22Rv1 (cell line): ENCODE results near the gene CSTB.

Experiments
- ZFX ChIP-seq: fragments of 450-650 bp; IDR thresholded peaks from 2 replicates; pipeline ENCODE4 v1.6.1; 2017; ENCODE audit warnings: antibody characterized with exemption, borderline replicate concordance
- TF ChIP-seq, protein P1 (sequence below): fragments of 450-650 bp; IDR thresholded peaks from 2 replicates; pipeline ENCODE4 v1.5.1; 2017; ENCODE audit warnings: mild to moderate bottlenecking

DNA sequence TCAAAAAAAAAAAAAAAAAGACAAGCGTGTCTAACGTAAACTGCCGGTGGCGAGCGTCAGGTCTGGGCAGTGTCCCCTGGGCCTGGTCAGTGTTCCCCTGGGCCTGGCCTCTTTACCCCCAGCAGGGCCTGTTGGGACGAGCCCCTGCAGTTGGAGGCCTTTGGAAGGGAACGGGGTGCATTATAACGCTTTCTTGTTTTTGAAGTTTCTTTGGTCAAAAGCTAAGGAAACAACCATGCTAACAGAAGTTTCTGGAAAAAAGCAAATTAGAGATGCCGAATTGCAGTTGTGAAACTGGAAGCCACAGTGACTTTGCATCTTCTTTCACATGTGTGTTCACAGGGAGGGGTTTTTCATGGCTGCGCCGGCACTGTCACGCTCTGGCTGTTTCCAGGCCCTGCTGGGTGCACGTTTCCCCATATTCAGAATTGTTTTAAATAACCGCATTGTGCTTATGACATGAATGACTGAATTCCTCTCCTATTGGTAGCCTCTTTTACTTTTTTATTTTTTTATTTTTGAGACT lies 29.2 kb upstream of the CSTB start:
- TF ChIP-seq, protein P1, sequence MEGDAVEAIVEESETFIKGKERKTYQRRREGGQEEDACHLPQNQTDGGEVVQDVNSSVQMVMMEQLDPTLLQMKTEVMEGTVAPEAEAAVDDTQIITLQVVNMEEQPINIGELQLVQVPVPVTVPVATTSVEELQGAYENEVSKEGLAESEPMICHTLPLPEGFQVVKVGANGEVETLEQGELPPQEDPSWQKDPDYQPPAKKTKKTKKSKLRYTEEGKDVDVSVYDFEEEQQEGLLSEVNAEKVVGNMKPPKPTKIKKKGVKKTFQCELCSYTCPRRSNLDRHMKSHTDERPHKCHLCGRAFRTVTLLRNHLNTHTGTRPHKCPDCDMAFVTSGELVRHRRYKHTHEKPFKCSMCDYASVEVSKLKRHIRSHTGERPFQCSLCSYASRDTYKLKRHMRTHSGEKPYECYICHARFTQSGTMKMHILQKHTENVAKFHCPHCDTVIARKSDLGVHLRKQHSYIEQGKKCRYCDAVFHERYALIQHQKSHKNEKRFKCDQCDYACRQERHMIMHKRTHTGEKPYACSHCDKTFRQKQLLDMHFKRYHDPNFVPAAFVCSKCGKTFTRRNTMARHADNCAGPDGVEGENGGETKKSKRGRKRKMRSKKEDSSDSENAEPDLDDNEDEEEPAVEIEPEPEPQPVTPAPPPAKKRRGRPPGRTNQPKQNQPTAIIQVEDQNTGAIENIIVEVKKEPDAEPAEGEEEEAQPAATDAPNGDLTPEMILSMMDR = no peak
- no peak for TF ChIP-seq ZFX
